Mammary epithelial cell (primary cell): ENCODE measurements around the gene SMTNL2.
"Not testable (repeated sequence)": the region's sequence is repeated elsewhere in the genome, so short reads cannot be mapped to it uniquely, and the experiment has no call there.

Source experiments
- CTCF ChIP-seq, 2 donors: IDR thresholded peaks in 1 of 2; conservative IDR thresholded peaks in 1 of 2; 2 replicates each; pipeline ENCODE4 v1.5.1; 2011 to 2012; ENCODE audit warnings: inconsistent platforms in 2 of 2, low read length in 2 of 2, mild to moderate bottlenecking in 2 of 2, control low read depth in 1 of 2, low read depth in 1 of 2; ENCODE audit not compliant: insufficient read depth in 1 of 2; ENCODE audit errors: extremely low read depth in 1 of 2
- EZH2 ChIP-seq: IDR thresholded peaks from 2 replicates; pipeline ENCODE4 v1.6.1; 2012; ENCODE audit warnings: low read length, inconsistent platforms, borderline replicate concordance

GRCh38 chr17:4655933-4656332 lies 71.6 kb downstream of the SMTNL2 start:
- not testable (repeated sequence) for TF ChIP-seq EZH2; CTCF (conservative IDR thresholded peaks at IDR 0.05 in 1 of 2, IDR thresholded peaks at IDR 0.05 in 1 of 2; ENCODE audit: extremely low read depth in 1 of 2, insufficient read depth in 1 of 2, low read depth in 1 of 2, low read length in 2 of 2)
